Smooth muscle cell (in vitro differentiated cells): ENCODE results near the gene ZPBP2. TPM values are rescaled to one million over a fixed set of nuclear protein-coding genes. Genes with fewer than 3 reads are reported as not detected.
A peak's percentile ranks its signal among the peaks of the same experiment; 100 is the strongest.

Experiments
- DNase-seq: peaks from one replicate; lab custom pipeline; 2025; ENCODE audit not compliant: unreplicated experiment; lab: John Stamatoyannopoulos, UW
- H2AFZ ChIP-seq: fragments of 200-600 bp; sonication (generic); 2 replicates; pipeline ENCODE4 v1.6.0; 2016; ENCODE audit warnings: antibody characterized with exemption, low read depth, mild to moderate bottlenecking
- H3F3A ChIP-seq: fragments of 200-600 bp; sonication (generic); 2 replicates; pipeline ENCODE4 v1.6.0; 2017; ENCODE audit warnings: antibody characterized with exemption, low read depth
- H3K27ac ChIP-seq: fragments of 200-600 bp; sonication (generic); 2 replicates; pipeline ENCODE4 v1.5.1; 2016; ENCODE audit warnings: low read depth, mild to moderate bottlenecking
- H3K27me3 ChIP-seq: fragments of 200-600 bp; sonication (generic); 2 replicates; pipeline ENCODE4 v1.6.1; 2016; ENCODE audit warnings: low read depth, mild to moderate bottlenecking
- H3K36me3 ChIP-seq: fragments of 200-600 bp; sonication (generic); 2 replicates; pipeline ENCODE4 v1.5.1; 2016; ENCODE audit warnings: low read depth
- H3K4me1 ChIP-seq: fragments of 200-600 bp; sonication (generic); 2 replicates; pipeline ENCODE4 v1.5.1; 2016; ENCODE audit warnings: low read depth
- H3K4me2 ChIP-seq: fragments of 200-600 bp; sonication (generic); 2 replicates; pipeline ENCODE4 v1.6.0; 2016; ENCODE audit warnings: mild to moderate bottlenecking
- H3K4me3 ChIP-seq: fragments of 200-600 bp; sonication (generic); 2 replicates; pipeline ENCODE4 v1.5.1; 2016; ENCODE audit warnings: mild to moderate bottlenecking
- H3K79me2 ChIP-seq: fragments of 200-600 bp; sonication (generic); 2 replicates; pipeline ENCODE4 v1.6.0; 2016; ENCODE audit warnings: low read depth, mild to moderate bottlenecking
- H3K9ac ChIP-seq: fragments of 200-600 bp; sonication (generic); 2 replicates; pipeline ENCODE4 v1.6.0; 2016; ENCODE audit warnings: low read depth
- H3K9me3 ChIP-seq: fragments of 200-600 bp; sonication (generic); replicated peaks from 2 replicates; pipeline ENCODE4 v1.5.1; 2016; ENCODE audit warnings: low read depth
- H4K20me1 ChIP-seq: fragments of 200-600 bp; sonication (generic); 2 replicates; pipeline ENCODE4 v1.6.0; 2016; ENCODE audit warnings: low read depth
- WGBS: methylation state at CpG from one replicate; pipeline ENCODE4 v1.1.7; 2016; ENCODE audit warnings: low lambda C conversion rate; 5-methylcytosine and 5-hydroxymethylcytosine counted together
- polyA plus RNA-seq: library from polyadenylated mRNA; unstranded; fragments of >200 nt; fragmentation: Nextera tagmentation; extraction: Ambion mirVana; gene quantifications from 2 replicates; pipeline ENCODE4 v1.2.1, GENCODE V29; 2016
- total RNA-seq: library from RNA; depleted of rRNA; stranded (reverse); fragments of >200 nt; gene quantifications from 2 replicates; pipeline ENCODE4 v1.2.3, GENCODE V29; 2014
- TF ChIP-seq, protein P1 (sequence below): fragments of 200-600 bp; sonication (generic); IDR thresholded peaks from 2 replicates; pipeline ENCODE4 v1.5.1; 2017; ENCODE audit warnings: borderline replicate concordance, mild to moderate bottlenecking, antibody characterized with exemption; ENCODE audit not compliant: insufficient read depth, poor library complexity, severe bottlenecking

ZPBP2 gene
- total and polyA plus RNA-seq, 2 experiments from 2014 or later = not detected

GRCh38 chr17:39861235-39861634 lies 6.8 kb upstream of the ZPBP2 start:
- peaks cover 72% of the 10 kb centered on the region for H3K27me3 ChIP-seq
- no peaks in the 10 kb centered on the region for H4K20me1 ChIP-seq
- H2AFZ ChIP-seq = no peak overlapping the region
- WGBS = 96% methylated on average over 5 of the region's 5 CpGs
- H3K79me2 ChIP-seq = no peaks in the 10 kb centered on the region
- no peak overlapping the region for H3K9ac ChIP-seq
- no peak overlapping the region for H3K4me3 ChIP-seq
- H3K9me3 ChIP-seq = no peaks in the 10 kb centered on the region
- DNase-seq = no peak
- TF ChIP-seq, protein P1, sequence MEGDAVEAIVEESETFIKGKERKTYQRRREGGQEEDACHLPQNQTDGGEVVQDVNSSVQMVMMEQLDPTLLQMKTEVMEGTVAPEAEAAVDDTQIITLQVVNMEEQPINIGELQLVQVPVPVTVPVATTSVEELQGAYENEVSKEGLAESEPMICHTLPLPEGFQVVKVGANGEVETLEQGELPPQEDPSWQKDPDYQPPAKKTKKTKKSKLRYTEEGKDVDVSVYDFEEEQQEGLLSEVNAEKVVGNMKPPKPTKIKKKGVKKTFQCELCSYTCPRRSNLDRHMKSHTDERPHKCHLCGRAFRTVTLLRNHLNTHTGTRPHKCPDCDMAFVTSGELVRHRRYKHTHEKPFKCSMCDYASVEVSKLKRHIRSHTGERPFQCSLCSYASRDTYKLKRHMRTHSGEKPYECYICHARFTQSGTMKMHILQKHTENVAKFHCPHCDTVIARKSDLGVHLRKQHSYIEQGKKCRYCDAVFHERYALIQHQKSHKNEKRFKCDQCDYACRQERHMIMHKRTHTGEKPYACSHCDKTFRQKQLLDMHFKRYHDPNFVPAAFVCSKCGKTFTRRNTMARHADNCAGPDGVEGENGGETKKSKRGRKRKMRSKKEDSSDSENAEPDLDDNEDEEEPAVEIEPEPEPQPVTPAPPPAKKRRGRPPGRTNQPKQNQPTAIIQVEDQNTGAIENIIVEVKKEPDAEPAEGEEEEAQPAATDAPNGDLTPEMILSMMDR = no peak
- H3K4me1 ChIP-seq = peaks cover 7% of the 10 kb centered on the region
- H3K27ac ChIP-seq = no peak overlapping the region
- H3K4me2 ChIP-seq = no peak overlapping the region
- H3K36me3 ChIP-seq = no peaks in the 10 kb centered on the region
- no peaks in the 10 kb centered on the region for H3F3A ChIP-seq

DNA sequence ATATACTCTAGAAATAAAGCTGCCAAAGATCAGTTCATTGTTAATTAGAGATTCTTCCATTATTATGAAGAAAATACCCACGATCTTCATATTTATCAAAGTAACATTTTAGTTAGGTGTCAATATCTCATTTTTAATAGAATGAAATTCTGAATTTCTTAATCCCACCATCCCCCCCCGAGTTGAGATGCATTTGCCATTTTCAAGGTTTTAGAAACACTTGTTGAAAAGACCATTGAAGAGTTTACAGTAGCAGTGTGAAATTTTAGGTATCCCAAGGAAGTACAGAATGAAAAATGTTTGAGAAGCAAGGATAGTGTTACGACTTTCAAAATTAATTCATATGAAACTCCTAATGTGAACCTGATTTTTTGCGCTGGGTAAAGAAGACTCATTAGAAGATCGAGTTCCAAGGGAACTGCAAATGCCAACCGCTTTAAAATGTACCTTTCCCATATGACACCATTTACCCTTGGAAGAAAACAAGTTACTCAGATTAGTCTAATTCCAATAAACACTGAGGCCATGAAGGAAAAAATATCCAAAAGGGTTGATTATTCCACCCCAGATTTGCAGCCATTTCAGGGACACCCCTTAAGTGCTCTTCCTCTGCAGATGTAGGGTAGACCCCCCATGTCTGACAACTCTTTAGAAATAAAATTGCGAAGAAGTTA lies 4.6 kb upstream of the ZPBP2 start:
- no peaks in the 10 kb centered on the region for H3F3A ChIP-seq
- H3K4me1 ChIP-seq = peaks cover 7% of the 10 kb centered on the region
- H3K36me3 ChIP-seq = no peaks in the 10 kb centered on the region
- no peaks in the 10 kb centered on the region for H3K79me2 ChIP-seq
- no peaks in the 10 kb centered on the region for H4K20me1 ChIP-seq
- WGBS = 83% methylated on average over 7 of the region's 7 CpGs
- TF ChIP-seq, protein P1 = no peak
- peak overlapping the region; percentile 64 for H2AFZ ChIP-seq
- no peak overlapping the region for H3K9ac ChIP-seq
- peaks cover 72% of the 10 kb centered on the region for H3K27me3 ChIP-seq
- DNase-seq = no peak
- H3K4me3 ChIP-seq = peak overlapping the region; percentile 38
- no peaks in the 10 kb centered on the region for H3K9me3 ChIP-seq
- H3K27ac ChIP-seq = no peak overlapping the region
- peak overlapping the region; percentile 87 for H3K4me2 ChIP-seq

- no peaks in the 10 kb centered on the region for H3F3A ChIP-seq
- H3K4me3 ChIP-seq = peak within 1 kb of the TSS; percentile 38
- peaks cover 72% of the 10 kb centered on the region for H3K27me3 ChIP-seq
- H3K79me2 ChIP-seq = no peaks in the 10 kb centered on the region
- peak within 1 kb of the TSS; percentile 64 for H2AFZ ChIP-seq
- no peaks in the 10 kb centered on the region for H3K9me3 ChIP-seq
- H4K20me1 ChIP-seq = no peaks in the 10 kb centered on the region
- peaks cover 7% of the 10 kb centered on the region for H3K4me1 ChIP-seq
- no peak within 1 kb of the TSS for H3K9ac ChIP-seq
- TF ChIP-seq, protein P1 = no peak
- DNase-seq = peak; percentile 15
- H3K36me3 ChIP-seq = no peaks in the 10 kb centered on the region
- H3K27ac ChIP-seq = no peak within 1 kb of the TSS
- H3K4me2 ChIP-seq = peak within 1 kb of the TSS; percentile 87
- WGBS = 11% methylated on average over 50 of the region's 50 CpGs
Measured at GRCh38 chr17:39863918-39864746, 3.9 kb upstream of the ZPBP2 start, which contains the start of gene IKZF3. IKZF3 (minus strand) TSS chr17:39864312; CDS start chr17:39864126, 186 bp downstream.
